ENCODE results near the gene ADAM8. TPM values are rescaled to one million over a fixed set of nuclear protein-coding genes. Genes with fewer than 3 reads are reported as not detected.
A peak's percentile ranks its signal among the peaks of the same experiment; 100 is the strongest.

The ADAM8 gene
- total RNA-seq, 1 experiment from 2014 or later, result 113 TPM

GRCh38 chr10:133237241-133237587 lies 39.5 kb downstream of the ADAM8 start:
- H3K4me2 ChIP-seq (ENCODE audit: low read length), result no peak overlapping the region
- no peaks in the 10 kb centered on the region for H3K36me3 ChIP-seq (ENCODE audit: low read depth, low read length)
- no TSS peak for BruUV-seq (replicated peaks)
- intact Hi-C loops (cut with micrococcal nuclease), result no loop called here
- no peaks in the 10 kb centered on the region for H3K4me1 ChIP-seq (ENCODE audit: insufficient read depth, low read length)
- H3K79me2 ChIP-seq (ENCODE audit: low read length), result no peaks in the 10 kb centered on the region
- no peak for ATAC-seq
- H3K9me2 ChIP-seq (replicated peaks; ENCODE audit: low read length), result no peaks in the 10 kb centered on the region
- ChIA-PET POLR2A (ENCODE audit: unreplicated experiment) (no interaction called here), CTCF (no interaction called here)
- no peak overlapping the region for H3K9ac ChIP-seq (ENCODE audit: low read length)
- H2AFZ ChIP-seq (ENCODE audit: low read length), result no peak overlapping the region
- no peaks in the 10 kb centered on the region for H3F3A ChIP-seq (ENCODE audit: low read length, unreplicated experiment)
- H3K9me3 ChIP-seq (ENCODE audit: low read length), result no peaks in the 10 kb centered on the region
- H3K27me3 ChIP-seq (ENCODE audit: low read length), result peaks cover 30% of the 10 kb centered on the region
- no peak overlapping the region for H3K27ac ChIP-seq (ENCODE audit: low read length)
- peak; percentile 69 for TF ChIP-seq EZH2 (IDR thresholded peaks at IDR 0.05; ENCODE audit: low read length, unreplicated experiment)
- TF ChIP-seq CTCF (conservative IDR thresholded peaks at IDR 0.05; ENCODE audit: low read depth, low read length), result no peak
- no peaks in the 10 kb centered on the region for H4K20me1 ChIP-seq (ENCODE audit: low read length)
- no peak overlapping the region for H3K4me3 ChIP-seq (ENCODE audit: low read length)
- DNase-seq, result no peak

GRCh38 chr10:133236401-133237240 lies 40.0 kb downstream of the ADAM8 start:
- Histone ChIP-seq H3F3A (ENCODE audit: low read length, unreplicated experiment) (no peaks in the 10 kb centered on the region), H3K4me3 (ENCODE audit: low read length) (no peak overlapping the region), H4K20me1 (ENCODE audit: low read length) (no peaks in the 10 kb centered on the region), H3K36me3 (ENCODE audit: low read depth, low read length) (no peaks in the 10 kb centered on the region), H3K4me1 (ENCODE audit: insufficient read depth, low read length) (no peaks in the 10 kb centered on the region), H3K27me3 (ENCODE audit: low read length) (peaks cover 30% of the 10 kb centered on the region), H3K9me3 (ENCODE audit: low read length) (no peaks in the 10 kb centered on the region), H3K79me2 (ENCODE audit: low read length) (no peaks in the 10 kb centered on the region), H3K27ac (ENCODE audit: low read length) (no peak overlapping the region), H3K4me2 (ENCODE audit: low read length) (no peak overlapping the region), H3K9ac (ENCODE audit: low read length) (no peak overlapping the region), H2AFZ (ENCODE audit: low read length) (no peak overlapping the region), H3K9me2 (replicated peaks; ENCODE audit: low read length) (no peaks in the 10 kb centered on the region)
- TF ChIP-seq EZH2phosphoT487 (IDR thresholded peaks at IDR 0.05; ENCODE audit: borderline replicate concordance, low read length) (0 out of 2 replicates have a peak, but pooled peaks have one; percentile 24), EZH2 (IDR thresholded peaks at IDR 0.05; ENCODE audit: low read length, unreplicated experiment) (no peak)
- POLR2A ChIA-PET (ENCODE audit: unreplicated experiment), result no interaction called here
- DNase-seq, result no peak
- BruUV-seq (replicated peaks), result no TSS peak
- 0 out of 2 replicates have a peak, but pooled peaks have one; percentile 30 for ATAC-seq
- CTCF ChIA-PET, result no interaction called here
- intact Hi-C loops (cut with micrococcal nuclease), result no loop called here

GRCh38 chr10:133235932-133236331 lies 40.7 kb downstream of the ADAM8 start:
- Histone ChIP-seq H4K20me1 (ENCODE audit: low read length) (no peaks in the 10 kb centered on the region), H2AFZ (ENCODE audit: low read length) (no peak overlapping the region), H3K9me2 (replicated peaks; ENCODE audit: low read length) (no peaks in the 10 kb centered on the region), H3K79me2 (ENCODE audit: low read length) (no peaks in the 10 kb centered on the region), H3K9ac (ENCODE audit: low read length) (no peak overlapping the region), H3K4me1 (ENCODE audit: insufficient read depth, low read length) (no peaks in the 10 kb centered on the region), H3F3A (ENCODE audit: low read length, unreplicated experiment) (no peaks in the 10 kb centered on the region), H3K27me3 (ENCODE audit: low read length) (peaks cover 30% of the 10 kb centered on the region), H3K27ac (ENCODE audit: low read length) (no peak overlapping the region), H3K4me2 (ENCODE audit: low read length) (no peak overlapping the region), H3K36me3 (ENCODE audit: low read depth, low read length) (no peaks in the 10 kb centered on the region), H3K4me3 (ENCODE audit: low read length) (no peak overlapping the region), H3K9me3 (ENCODE audit: low read length) (no peaks in the 10 kb centered on the region)
- TF ChIP-seq CTCF (conservative IDR thresholded peaks at IDR 0.05; ENCODE audit: low read depth, low read length) (no peak), EZH2phosphoT487 (IDR thresholded peaks at IDR 0.05; ENCODE audit: borderline replicate concordance, low read length) (no peak), EZH2 (IDR thresholded peaks at IDR 0.05; ENCODE audit: low read length, unreplicated experiment) (no peak)
- intact Hi-C loops (cut with micrococcal nuclease), result no loop called here
- CTCF ChIA-PET, result no interaction called here
- DNase-seq (no peak), ATAC-seq (no peak)
- BruUV-seq (replicated peaks), result no TSS peak
- POLR2A ChIA-PET (ENCODE audit: unreplicated experiment), result no interaction called here

Data from PC-3 (cell line).